NB4 (cell line): ENCODE data around the gene CYP1A1.

Source experiments
- DNase-seq: peaks from one replicate; pipeline ENCODE4 v3.0.0; 2010; ENCODE audit warnings: low read depth
- H3K4me3 ChIP-seq: one replicate; pipeline ENCODE4 v1.5.1; 2011; ENCODE audit warnings: mild to moderate bottlenecking, low read depth, low read length, moderate library complexity
- CTCF ChIP-seq: IDR thresholded peaks from one replicate; pipeline ENCODE4 v1.5.1; 2012; ENCODE audit warnings: low read depth, low read length
- MAX ChIP-seq: IDR thresholded peaks from 2 replicates; pipeline ENCODE4 v1.6.1; 2011; ENCODE audit warnings: low read depth, low read length
- MYC ChIP-seq: IDR thresholded peaks from 2 replicates; pipeline ENCODE4 v1.6.1; 2011; ENCODE audit warnings: low read depth, low read length
- POLR2A ChIP-seq: IDR thresholded peaks from 2 replicates; pipeline ENCODE4 v1.6.1; 2011; ENCODE audit warnings: mild to moderate bottlenecking; ENCODE audit not compliant: insufficient read length; ENCODE audit errors: extremely low read depth

Gene CYP1A1

GRCh38 chr15:74680456-74680855, 44.9 kb downstream of the CYP1A1 start:
- DNase-seq, result no peak
- no peak for TF ChIP-seq MAX
- TF ChIP-seq CTCF, result no peak
- no peak for TF ChIP-seq POLR2A
- no peak for TF ChIP-seq MYC
- no peak overlapping the region for H3K4me3 ChIP-seq

- TF ChIP-seq MYC (no peak), POLR2A (no peak), MAX (no peak), CTCF (no peak)
- no peak overlapping the region for H3K4me3 ChIP-seq
- no peak for DNase-seq
These were observed 48.5 kb downstream of the CYP1A1 start for GRCh38 chr15:74676801-74677200.

- DNase-seq, result no peak
- TF ChIP-seq MYC (no peak), CTCF (no peak), MAX (no peak), POLR2A (no peak)
- no peak overlapping the region for H3K4me3 ChIP-seq
These were observed 51.2 kb downstream of the CYP1A1 start for GRCh38 chr15:74674161-74674560.

- DNase-seq, result no peak
- no peak overlapping the region for H3K4me3 ChIP-seq
- no peak for TF ChIP-seq MAX
These were observed 55.7 kb downstream of the CYP1A1 start for GRCh38 chr15:74669627-74670026.
